SK-N-SH (cell line): ENCODE results near the gene TRIM9. TPM values are rescaled to one million over a fixed set of nuclear protein-coding genes. Genes with fewer than 3 reads are reported as not detected.

Experiments
- CTCF ChIA-PET: fragments of 300-600, 350-600 bp; formaldehyde crosslinking; extraction: SDS; loops from one replicate; lab custom pipeline; 2021; lab: Yijun Ruan, JAX
- POLR2A ChIA-PET: fragments of 350-600 bp; sonication (Branson Sonifier 250); formaldehyde crosslinking; extraction: SDS; loops from one replicate; lab custom pipeline; 2020; ENCODE audit warnings: antibody characterized with exemption, inconsistent platforms; lab: Yijun Ruan, JAX
- DNase-seq: peaks from one replicate; pipeline ENCODE4 v3.0.0; 2012
- H2AFZ ChIP-seq: fragments of 200-600 bp; sonication (generic); 2 replicates; pipeline ENCODE4 v1.8.1; 2016; ENCODE audit warnings: antibody characterized with exemption, mild to moderate bottlenecking, low read depth
- H3F3A ChIP-seq: fragments of 200-600 bp; sonication (generic); replicated peaks from 2 replicates; pipeline ENCODE3; 2016; ENCODE audit warnings: antibody characterized with exemption, mild to moderate bottlenecking; ENCODE audit not compliant: insufficient read depth
- H3K27ac ChIP-seq, 2 experiments: fragments of 200-500 bp in 1 of 2; fragments of 200-600 bp in 1 of 2; sonication (Bioruptor generic) in 1 of 2; sonication (generic), shearing (Covaris generic) in 1 of 2; 2 replicates each; pipeline versions ENCODE4 v1.5.1 to v1.6.1; 2014 to 2016; ENCODE audit warnings: low read depth in 2 of 2, inconsistent platforms in 1 of 2, low read length in 1 of 2, mild to moderate bottlenecking in 1 of 2, mixed read lengths in 1 of 2
- H3K27me3 ChIP-seq: fragments of 200-600 bp; sonication (generic), shearing (Covaris generic); 2 replicates; pipeline ENCODE4 v1.6.1; 2016; ENCODE audit warnings: mixed run types; ENCODE audit not compliant: insufficient read depth
- H3K36me3 ChIP-seq, 2 experiments: fragments of 200-500 bp in 1 of 2; fragments of 200-600 bp in 1 of 2; sonication (Bioruptor generic) in 1 of 2; sonication (generic) in 1 of 2; replicated peaks in 1 of 2; 2 replicates each; pipeline versions ENCODE3 to v1.5.1; 2014 to 2016; ENCODE audit warnings: low read length in 1 of 2, mild to moderate bottlenecking in 1 of 2; ENCODE audit not compliant: insufficient read depth in 2 of 2, control insufficient read depth in 1 of 2
- H3K4me1 ChIP-seq, 2 experiments: fragments of 200-500 bp in 1 of 2; fragments of 200-600 bp in 1 of 2; sonication (Bioruptor generic) in 1 of 2; sonication (generic), shearing (Covaris generic) in 1 of 2; 2 replicates each; pipeline versions ENCODE4 v1.5.1 to v1.6.1; 2014 to 2016; ENCODE audit warnings: low read depth in 1 of 2, low read length in 1 of 2, mixed run types in 1 of 2; ENCODE audit not compliant: insufficient read depth in 2 of 2, control insufficient read depth in 1 of 2
- H3K4me2 ChIP-seq: fragments of 200-600 bp; sonication (generic), shearing (Covaris generic); 2 replicates; pipeline ENCODE4 v1.6.1; 2017; ENCODE audit warnings: mixed run types
- H3K4me3 ChIP-seq, 2 experiments: fragments of 200-500 bp in 1 of 2; fragments of 200-600 bp in 1 of 2; sonication (Bioruptor generic) in 1 of 2; sonication (generic), shearing (Covaris generic) in 1 of 2; 2 replicates each; pipeline versions ENCODE4 v1.5.1 to v1.8.1; 2014 to 2016; ENCODE audit warnings: low read depth in 2 of 2, inconsistent platforms in 1 of 2, low read length in 1 of 2, mild to moderate bottlenecking in 1 of 2, mixed read lengths in 1 of 2, moderate library complexity in 1 of 2
- H3K79me2 ChIP-seq: fragments of 200-600 bp; sonication (generic); 2 replicates; pipeline ENCODE4 v1.8.1; 2017; ENCODE audit warnings: mild to moderate bottlenecking; ENCODE audit not compliant: insufficient read depth
- H3K9ac ChIP-seq: fragments of 200-600 bp; sonication (generic); 2 replicates; pipeline ENCODE4 v1.6.1; 2017; ENCODE audit warnings: mixed run types
- H3K9me2 ChIP-seq: fragments of 200-600 bp; sonication (generic); 2 replicates; pipeline ENCODE4 v1.6.1; 2017; ENCODE audit warnings: mixed run types
- H3K9me3 ChIP-seq: fragments of 200-600 bp; sonication (generic); 2 replicates; pipeline ENCODE4 v1.6.1; 2017; ENCODE audit warnings: mixed run types, mild to moderate bottlenecking, moderate library complexity
- H4K20me1 ChIP-seq: fragments of 200-600 bp; sonication (generic); 2 replicates; pipeline ENCODE4 v1.6.1; 2017; ENCODE audit warnings: mild to moderate bottlenecking, mixed run types; ENCODE audit not compliant: insufficient read depth
- EP300 ChIP-seq, 2 experiments: IDR thresholded peaks; 2 replicates each; pipeline versions ENCODE4 v1.4.0 to v1.6.1; 2012; ENCODE audit warnings: borderline replicate concordance in 1 of 2, low read depth in 1 of 2, low read length in 1 of 2
- IRF3 ChIP-seq: fragments of 150-350 bp; IDR thresholded peaks from 2 replicates; pipeline ENCODE4 v1.6.1; 2016; ENCODE audit warnings: mild to moderate bottlenecking, low read depth, low read length
- NRF1 ChIP-seq: IDR thresholded peaks from 2 replicates; pipeline ENCODE4 v1.6.1; 2012; ENCODE audit warnings: low read depth, mild to moderate bottlenecking, low read length
- PBX3 ChIP-seq: IDR thresholded peaks from 2 replicates; pipeline ENCODE4; 2012
- POLR2AphosphoS5 ChIP-seq: IDR thresholded peaks from 2 replicates; pipeline ENCODE4 v1.6.1; 2012; ENCODE audit warnings: low read depth, low read length
- REST ChIP-seq: IDR thresholded peaks from 2 replicates; pipeline ENCODE4 v1.6.1; 2012; ENCODE audit warnings: mild to moderate bottlenecking, low read depth, low read length, moderate library complexity
- RFX5 ChIP-seq: IDR thresholded peaks from 2 replicates; pipeline ENCODE4 v1.6.1; 2012; ENCODE audit warnings: mild to moderate bottlenecking, improper control_type of control experiment, low read length
- TEAD4 ChIP-seq: IDR thresholded peaks from 2 replicates; pipeline ENCODE4 v1.4.0; 2012; ENCODE audit warnings: mild to moderate bottlenecking, borderline replicate concordance; ENCODE audit not compliant: insufficient read depth
- USF2 ChIP-seq: fragments of 150-350 bp; IDR thresholded peaks from 2 replicates; pipeline ENCODE4 v1.6.1; 2017; ENCODE audit warnings: antibody characterized with exemption, low read length, low read depth, borderline replicate concordance
- YY1 ChIP-seq: IDR thresholded peaks from 2 replicates; pipeline ENCODE4 v1.4.0; 2012; ENCODE audit warnings: low read depth, mild to moderate bottlenecking
- WGBS: methylation state at CpG from one replicate; pipeline ENCODE4 v1.1.6; 2017; ENCODE audit warnings: low lambda C conversion rate; 5-methylcytosine and 5-hydroxymethylcytosine counted together
- polyA plus RNA-seq, 3 experiments: library from polyadenylated mRNA; depleted of rRNA; stranded (reverse); fragments of >200 nt; gene quantifications; 2 replicates each; pipeline ENCODE4 v1.2.3, GENCODE V29; 2012

TRIM9 gene
- polyA plus RNA-seq, 1 of the 3 experiments (the other 2 are of a cell fraction), result 3.9 TPM

DNA sequence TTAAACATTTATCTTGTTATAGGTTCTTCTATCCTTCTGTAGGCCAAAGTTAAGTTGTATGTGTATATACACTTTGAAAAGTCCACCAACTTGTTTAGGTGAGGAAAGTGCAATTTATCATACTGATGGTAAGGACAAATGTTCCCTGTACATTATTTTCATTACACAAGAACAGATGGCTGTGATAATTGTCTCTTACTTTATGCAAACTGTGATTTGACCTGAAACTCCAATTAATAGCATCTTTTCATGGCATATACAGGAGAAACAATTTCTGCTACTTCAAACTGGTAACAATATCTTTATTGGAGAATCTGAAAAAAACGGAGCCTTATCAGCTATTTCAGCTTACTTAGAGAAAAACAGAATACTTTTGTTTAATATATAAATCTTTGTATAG, 5.6 kb downstream of the TRIM9 start:
- POLR2A ChIA-PET, result no interaction called here
- no peaks in the 10 kb centered on the region for H3K36me3 ChIP-seq
- CTCF ChIA-PET, result interaction anchor here (1.1 kb wide), 1 partner anchor 24 kb away, joined by 3 read pairs; no protein-coding TSS in a partner anchor

More for the DNA sequence above, 5.6 kb downstream of the TRIM9 start:
- no peak overlapping the region for H3K4me2 ChIP-seq
- H3K4me1 ChIP-seq, result peaks cover 0 to 13% of the 10 kb centered on the region in 2 experiments; a peak in 2 of 4 replicates
- H3K4me3 ChIP-seq, result no peak overlapping the region
- peaks cover 3% of the 10 kb centered on the region for H3F3A ChIP-seq
- no peaks in the 10 kb centered on the region for H3K9me3 ChIP-seq
- no peaks in the 10 kb centered on the region for H4K20me1 ChIP-seq
- TF ChIP-seq PBX3 (no peak), RFX5 (no peak), USF2 (no peak), TEAD4 (no peak), IRF3 (no peak), REST (no peak), NRF1 (no peak), POLR2AphosphoS5 (no peak), YY1 (no peak), EP300 (IDR thresholded peaks at IDR 0.05; ENCODE audit: borderline replicate concordance in 1 of 2, low read depth in 1 of 2, low read length in 1 of 2) (no peak)
- WGBS, result 92% methylated on average over 1 of the region's 1 CpG
- DNase-seq, result no peak
- no peak overlapping the region for H3K9ac ChIP-seq
- no peaks in the 10 kb centered on the region for H3K27me3 ChIP-seq
- H3K27ac ChIP-seq, result no peak overlapping the region
- H3K79me2 ChIP-seq, result no peaks in the 10 kb centered on the region; the same call in 1 of the 2 replicates
- no peaks in the 10 kb centered on the region for H3K9me2 ChIP-seq
- H2AFZ ChIP-seq, result no peak overlapping the region
